ENCODE data around the gene UAP1L1. TPM values are rescaled to one million over a fixed set of nuclear protein-coding genes. Genes with fewer than 3 reads are reported as not detected.

Gene UAP1L1
- total and polyA plus RNA-seq, 9 of the 15 experiments (the other 6 are each of a cell fraction or from before 2014, with no cell fraction given): 0.20 to 8.6 (median 3.7) TPM

- no peak for TF ChIP-seq ZBTB2 (IDR thresholded peaks at IDR 0.05)
- peak; percentile 24; the same call in 1 of the 2 replicates for TF ChIP-seq ZFX (CRISPR knock-in tag; IDR thresholded peaks at IDR 0.05)
Measured at GRCh38 chr9:137045294-137046087, 31.8 kb upstream of the UAP1L1 start (continued).

- H3K9me3 ChIP-seq (replicated peaks; ENCODE audit: control insufficient read depth, insufficient read depth, low read depth, low read length): no peaks in the 10 kb centered on the region
- DNase-seq (ENCODE audit: extremely low read depth in 1 of 4, low spot score in 3 of 4): peak; percentile 83 to 91 (median 86)
- BruUV-seq (replicated peaks): no TSS peak
- no peaks in the 10 kb centered on the region for H3K79me2 ChIP-seq (ENCODE audit: control insufficient read depth, insufficient read depth, low read length)
- peaks cover 40% of the 10 kb centered on the region for H4K20me1 ChIP-seq (replicated peaks; ENCODE audit: control insufficient read depth, insufficient read depth, low read length)
- no peak within 1 kb of the TSS for H3K4me3 ChIP-seq
- in situ Hi-C loops (cut with MboI) (no loop called here), intact Hi-C loops (cut with micrococcal nuclease) (loop anchor here (2.0 kb wide), 1 partner anchor 21 kb away; no protein-coding TSS in a partner anchor)
- peak; percentile 76 for FAIRE-seq
- peak; percentile 82 for ATAC-seq
- H3K4me2 ChIP-seq (ENCODE audit: insufficient read depth, low read length): peak within 1 kb of the TSS; percentile 46; the same call in 1 of the 2 replicates
- peak within 1 kb of the TSS in 1 of 2 experiments; percentile 35; a peak in 2 of 4 replicates for H3K9ac ChIP-seq (ENCODE audit: insufficient read depth in 1 of 2, low read depth in 2 of 2, low read length in 2 of 2)
- H3K27ac ChIP-seq (ENCODE audit: extremely low read depth, low read depth, low read length): no peak within 1 kb of the TSS
- H3K27me3 ChIP-seq (ENCODE audit: control insufficient read depth in 2 of 2, insufficient read depth in 2 of 2, low read length in 2 of 2): peaks cover 7 to 39% of the 10 kb centered on the region in 2 experiments; a peak in 4 of 5 replicates
- CTCF ChIA-PET (ENCODE audit: low intra/inter-chr PET ratio): interaction anchor here (0.6 to 2.0 kb wide), 10 partner anchors 16 to 191 kb away, joined by 3 to 7 read pairs (median 4); partner anchors contain the start of genes RNF224 and SAPCD2
- 4% methylated on average over 39 of the region's 57 CpGs for WGBS (ENCODE audit: insufficient coverage, low coverage, missing lambda C conversion rate)
- peaks cover 2 to 79% of the 10 kb centered on the region in 2 experiments; a peak in 4 of 5 replicates for H3K4me1 ChIP-seq (replicated peaks in 1 of 2; ENCODE audit: control insufficient read depth in 2 of 2, insufficient read depth in 2 of 2, low read length in 2 of 2)
- peak within 1 kb of the TSS; percentile 45; the same call in 1 of the 2 replicates for H2AFZ ChIP-seq (ENCODE audit: low read depth, low read length)
- POLR2A ChIA-PET: interaction anchor here (0.6 to 1.4 kb wide), 6 partner anchors 20 to 532 kb away, joined by 3 to 6 read pairs (median 3); partner anchors contain the start of genes DPH7 and SAPCD2
- no peaks in the 10 kb centered on the region for H3K36me3 ChIP-seq (ENCODE audit: control insufficient read depth, insufficient read depth, low read length)
- H3K9me1 ChIP-seq (ENCODE audit: control insufficient read depth, insufficient read depth, low read length): peaks cover 2% of the 10 kb centered on the region
- 0 out of 2 replicates have a peak, but pooled peaks have one; percentile 29 for TF ChIP-seq RB1 (IDR thresholded peaks at IDR 0.05; ENCODE audit: low read depth)
- TF ChIP-seq FOXO4 (CRISPR knock-in tag; IDR thresholded peaks at IDR 0.05): no peak
- TF ChIP-seq ZNF253 (CRISPR knock-in tag; conservative IDR thresholded peaks at IDR 0.05): no peak
- no peak for TF ChIP-seq EP300 (IDR thresholded peaks at IDR 0.05; ENCODE audit: low read length)
- TF ChIP-seq, protein P1, sequence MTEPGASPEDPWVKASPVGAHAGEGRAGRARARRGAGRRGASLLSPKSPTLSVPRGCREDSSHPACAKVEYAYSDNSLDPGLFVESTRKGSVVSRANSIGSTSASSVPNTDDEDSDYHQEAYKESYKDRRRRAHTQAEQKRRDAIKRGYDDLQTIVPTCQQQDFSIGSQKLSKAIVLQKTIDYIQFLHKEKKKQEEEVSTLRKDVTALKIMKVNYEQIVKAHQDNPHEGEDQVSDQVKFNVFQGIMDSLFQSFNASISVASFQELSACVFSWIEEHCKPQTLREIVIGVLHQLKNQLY (CRISPR knock-in tag; conservative IDR thresholded peaks at IDR 0.05): no peak
- TF ChIP-seq NCOA1 (IDR thresholded peaks at IDR 0.05; ENCODE audit: low read depth): peak; percentile 84
- TF ChIP-seq KAT7 (CRISPR knock-in tag; IDR thresholded peaks at IDR 0.05; ENCODE audit: borderline replicate concordance): no peak; the same call in 1 of the 2 replicates
- TF ChIP-seq ZNF282 (CRISPR knock-in tag; IDR thresholded peaks at IDR 0.05): no peak
- no peak for TF ChIP-seq ZNF133 (CRISPR knock-in tag; IDR thresholded peaks at IDR 0.05)
- TF ChIP-seq NUFIP1 (IDR thresholded peaks at IDR 0.05; ENCODE audit: partially characterized antibody): no peak
- TF ChIP-seq RBM25 (IDR thresholded peaks at IDR 0.05; ENCODE audit: low read depth, low read length, severe bottlenecking): no peak
- no peak for TF ChIP-seq MTF1 (CRISPR knock-in tag; IDR thresholded peaks at IDR 0.05; ENCODE audit: borderline replicate concordance)
Measured at GRCh38 chr9:137046088-137046787, 31.1 kb upstream of the UAP1L1 start, which contains the start of gene NPDC1. Gene NPDC1, minus strand, starts transcription at chr9:137046177. Its CDS starts 188 bp downstream, at chr9:137045989.

Data from K562 (cell line).